22Rv1 (cell line): ENCODE data around the gene ZNF618.

Experiments used
- H3K27ac ChIP-seq: fragments of 450-650 bp; 2 replicates; pipeline ENCODE4 v1.5.1; 2017
- ZFX ChIP-seq: fragments of 450-650 bp; IDR thresholded peaks from 2 replicates; pipeline ENCODE4 v1.6.1; 2017; ENCODE audit warnings: antibody characterized with exemption, borderline replicate concordance
- TF ChIP-seq, protein P1 (sequence below): fragments of 450-650 bp; IDR thresholded peaks from 2 replicates; pipeline ENCODE4 v1.5.1; 2017; ENCODE audit warnings: mild to moderate bottlenecking

The ZNF618 gene

DNA sequence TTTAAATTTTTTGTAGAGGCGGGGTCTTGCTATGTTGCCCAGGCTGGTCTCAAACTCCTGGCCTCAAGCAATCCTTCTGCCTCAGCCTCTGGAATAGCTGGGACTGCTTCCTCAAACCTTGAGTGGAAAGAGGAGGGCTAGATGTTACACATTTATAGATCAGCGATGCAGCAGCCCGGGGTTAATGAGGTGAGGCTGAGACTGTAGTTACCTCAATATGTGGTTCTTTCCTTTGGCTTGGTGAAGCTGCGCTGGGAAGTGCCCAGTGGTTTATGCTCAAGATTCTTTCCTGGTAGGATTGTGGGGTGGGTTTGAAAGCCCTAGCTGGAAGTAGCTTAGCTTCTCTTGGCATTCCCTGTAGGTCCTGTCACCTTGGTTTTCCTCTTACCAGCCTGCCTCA is 22.5 kb downstream of the ZNF618 start:
- H3K27ac ChIP-seq: no peak overlapping the region
- TF ChIP-seq, protein P1, sequence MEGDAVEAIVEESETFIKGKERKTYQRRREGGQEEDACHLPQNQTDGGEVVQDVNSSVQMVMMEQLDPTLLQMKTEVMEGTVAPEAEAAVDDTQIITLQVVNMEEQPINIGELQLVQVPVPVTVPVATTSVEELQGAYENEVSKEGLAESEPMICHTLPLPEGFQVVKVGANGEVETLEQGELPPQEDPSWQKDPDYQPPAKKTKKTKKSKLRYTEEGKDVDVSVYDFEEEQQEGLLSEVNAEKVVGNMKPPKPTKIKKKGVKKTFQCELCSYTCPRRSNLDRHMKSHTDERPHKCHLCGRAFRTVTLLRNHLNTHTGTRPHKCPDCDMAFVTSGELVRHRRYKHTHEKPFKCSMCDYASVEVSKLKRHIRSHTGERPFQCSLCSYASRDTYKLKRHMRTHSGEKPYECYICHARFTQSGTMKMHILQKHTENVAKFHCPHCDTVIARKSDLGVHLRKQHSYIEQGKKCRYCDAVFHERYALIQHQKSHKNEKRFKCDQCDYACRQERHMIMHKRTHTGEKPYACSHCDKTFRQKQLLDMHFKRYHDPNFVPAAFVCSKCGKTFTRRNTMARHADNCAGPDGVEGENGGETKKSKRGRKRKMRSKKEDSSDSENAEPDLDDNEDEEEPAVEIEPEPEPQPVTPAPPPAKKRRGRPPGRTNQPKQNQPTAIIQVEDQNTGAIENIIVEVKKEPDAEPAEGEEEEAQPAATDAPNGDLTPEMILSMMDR: no peak
- no peak for TF ChIP-seq ZFX

DNA sequence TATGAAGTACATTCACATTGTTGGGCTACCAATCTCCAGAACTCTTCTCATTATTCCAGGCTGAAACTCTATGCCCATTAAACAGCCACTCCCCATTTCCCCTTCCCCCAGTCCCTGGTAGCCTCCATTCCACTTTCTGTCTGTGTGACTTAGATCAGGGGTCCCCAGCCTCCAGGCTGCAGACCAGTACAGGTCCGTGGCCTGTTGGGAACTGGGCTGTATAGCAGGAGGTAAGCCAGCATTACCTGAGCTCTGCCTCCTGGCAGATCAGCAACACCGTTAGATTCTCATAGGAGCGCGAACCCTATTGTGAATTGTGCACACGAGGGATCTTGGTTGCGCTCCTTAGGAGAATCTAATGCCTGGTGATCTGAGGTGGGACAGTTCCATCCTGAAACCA is 23.1 kb downstream of the ZNF618 start:
- H3K27ac ChIP-seq: no peak overlapping the region
- TF ChIP-seq, protein P1: no peak
- TF ChIP-seq ZFX: no peak

DNA sequence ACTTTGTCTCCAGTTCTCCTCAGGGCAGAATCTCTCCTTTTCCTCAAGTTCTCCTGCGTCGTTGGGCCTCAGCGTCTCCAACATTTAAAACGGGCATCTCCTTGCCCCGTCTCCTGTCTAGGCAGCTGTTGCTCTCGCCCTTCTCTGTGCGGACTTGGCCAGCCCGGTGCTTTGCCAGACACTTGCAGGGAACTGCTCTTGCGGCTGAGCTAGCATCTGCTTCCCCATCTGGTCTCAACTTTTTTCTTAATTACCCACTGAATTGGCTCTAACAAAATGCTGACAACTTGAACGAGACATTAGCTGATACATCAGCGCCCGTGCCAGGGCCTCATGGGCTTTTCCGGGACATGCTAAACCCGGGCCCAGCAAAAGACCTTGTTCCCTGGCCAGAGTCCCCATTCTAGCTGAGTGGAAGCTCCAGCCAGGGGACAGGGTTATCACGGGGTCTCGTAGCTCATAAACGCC is 25.1 kb downstream of the ZNF618 start:
- TF ChIP-seq, protein P1: no peak
- no peak overlapping the region for H3K27ac ChIP-seq

DNA sequence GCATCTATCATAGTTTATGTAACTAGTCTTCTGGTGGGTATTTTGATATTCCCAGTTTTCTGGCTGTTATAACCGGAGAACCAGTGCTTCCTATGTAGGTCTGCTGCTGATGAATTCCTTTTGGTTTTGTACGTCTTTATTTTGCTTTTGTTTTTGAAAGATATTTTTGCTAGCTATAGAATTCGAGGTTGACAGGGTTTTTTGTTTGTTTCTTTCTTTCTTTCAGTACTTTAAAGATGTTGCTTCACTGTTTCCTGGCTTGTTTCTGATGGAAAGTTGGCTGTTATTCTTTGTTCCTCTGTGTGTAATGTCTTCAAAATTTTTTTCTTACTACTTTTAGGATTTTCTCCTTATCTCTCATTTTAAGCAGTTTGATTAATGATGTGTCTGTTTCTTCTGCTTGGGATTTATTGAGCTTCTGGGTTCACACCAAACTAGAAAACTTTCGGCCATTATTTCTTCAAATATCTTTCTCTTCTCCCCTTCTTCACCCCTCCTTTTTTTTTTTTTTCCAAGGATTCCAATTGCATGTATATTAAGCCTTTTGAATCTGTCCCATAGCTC is 27.5 kb downstream of the ZNF618 start:
- no peak overlapping the region for H3K27ac ChIP-seq
- TF ChIP-seq ZFX: no peak
- TF ChIP-seq, protein P1: no peak

DNA sequence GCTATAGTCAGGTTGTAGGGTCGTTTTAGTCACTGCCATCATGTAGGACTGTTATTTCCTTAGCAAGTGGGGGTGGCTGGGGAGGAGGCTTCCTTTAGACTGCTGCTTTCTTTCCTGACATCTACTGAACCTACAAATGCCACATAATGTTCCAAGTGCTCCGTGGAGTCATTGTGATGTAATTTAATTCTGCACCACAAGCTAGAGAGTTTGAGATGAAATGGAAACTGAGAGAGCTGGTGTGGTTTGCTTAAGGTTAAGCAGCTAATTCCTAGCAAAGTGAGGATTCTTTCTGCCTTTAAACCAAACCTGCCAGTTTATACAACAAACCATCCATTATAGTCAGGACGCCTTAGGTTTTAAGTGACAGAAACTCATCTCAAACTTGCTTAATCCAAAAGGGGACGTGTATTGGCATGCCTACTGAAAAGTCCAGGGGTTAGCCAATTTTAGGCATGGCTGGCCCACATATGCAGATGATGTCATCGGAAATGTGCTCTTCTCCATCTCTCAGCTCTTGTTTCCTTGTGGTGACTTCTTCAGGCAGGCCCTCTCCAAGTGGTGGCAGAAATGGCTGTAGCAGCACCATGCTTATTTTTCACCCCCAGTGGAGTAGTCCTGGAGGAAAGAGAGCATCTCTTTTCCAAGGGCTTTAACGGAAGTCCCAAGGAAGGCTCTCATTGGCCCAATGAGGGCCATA is 30.5 kb downstream of the ZNF618 start:
- no peak overlapping the region for H3K27ac ChIP-seq
- TF ChIP-seq, protein P1: no peak
- no peak for TF ChIP-seq ZFX

DNA sequence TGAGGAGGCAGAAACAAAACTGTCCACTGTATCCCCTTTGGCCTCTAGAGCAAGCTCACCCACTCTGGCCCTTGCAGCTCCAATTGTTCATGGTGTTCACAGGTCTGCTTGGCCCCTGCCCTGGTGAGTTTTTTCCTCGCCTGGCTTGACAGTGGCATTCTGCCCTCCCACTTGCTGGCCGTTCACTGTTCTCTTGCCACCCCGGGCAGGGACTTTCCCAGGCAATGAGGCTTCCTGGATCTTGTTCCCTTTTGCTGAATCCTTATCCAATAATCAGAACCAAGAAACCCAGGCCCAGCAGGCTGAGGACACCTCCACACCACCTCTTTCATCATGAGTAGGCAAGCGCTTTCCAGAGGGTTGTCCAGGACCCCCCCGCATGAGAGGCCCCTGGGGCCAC is 31.2 kb downstream of the ZNF618 start:
- H3K27ac ChIP-seq: no peak overlapping the region

DNA sequence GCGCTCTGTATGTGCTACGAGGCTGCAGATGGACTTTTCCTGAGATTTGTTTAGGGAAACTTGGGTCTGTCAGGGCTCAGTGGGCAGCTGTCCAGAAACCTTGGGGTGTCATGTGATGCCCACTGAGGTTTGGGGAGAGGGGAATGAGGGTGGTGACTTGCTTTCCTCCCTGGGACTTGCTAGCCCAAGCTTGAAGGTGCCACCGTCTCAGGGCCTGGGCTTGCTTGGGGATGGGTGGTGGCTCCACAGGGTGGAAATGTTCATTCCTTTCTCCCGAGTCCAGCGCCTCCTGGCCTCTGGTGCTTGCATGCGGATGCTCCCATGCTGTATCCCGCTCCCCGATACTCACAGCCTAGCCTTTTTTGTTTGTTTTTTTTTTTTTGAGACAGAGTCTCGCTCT is 33.3 kb downstream of the ZNF618 start:
- TF ChIP-seq, protein P1: no peak
- TF ChIP-seq ZFX: no peak
- H3K27ac ChIP-seq: no peak overlapping the region

More for the DNA sequence above, 31.2 kb downstream of the ZNF618 start:
- TF ChIP-seq ZFX: no peak
- TF ChIP-seq, protein P1: no peak
